ENCODE measurements around the gene PFN1.

Gene PFN1

GRCh38 chr17:4895657-4896331, 52.5 kb downstream of the PFN1 start:
- no peak for DNase-seq
